ENCODE data around the gene ETS2.

ETS2 gene

DNA sequence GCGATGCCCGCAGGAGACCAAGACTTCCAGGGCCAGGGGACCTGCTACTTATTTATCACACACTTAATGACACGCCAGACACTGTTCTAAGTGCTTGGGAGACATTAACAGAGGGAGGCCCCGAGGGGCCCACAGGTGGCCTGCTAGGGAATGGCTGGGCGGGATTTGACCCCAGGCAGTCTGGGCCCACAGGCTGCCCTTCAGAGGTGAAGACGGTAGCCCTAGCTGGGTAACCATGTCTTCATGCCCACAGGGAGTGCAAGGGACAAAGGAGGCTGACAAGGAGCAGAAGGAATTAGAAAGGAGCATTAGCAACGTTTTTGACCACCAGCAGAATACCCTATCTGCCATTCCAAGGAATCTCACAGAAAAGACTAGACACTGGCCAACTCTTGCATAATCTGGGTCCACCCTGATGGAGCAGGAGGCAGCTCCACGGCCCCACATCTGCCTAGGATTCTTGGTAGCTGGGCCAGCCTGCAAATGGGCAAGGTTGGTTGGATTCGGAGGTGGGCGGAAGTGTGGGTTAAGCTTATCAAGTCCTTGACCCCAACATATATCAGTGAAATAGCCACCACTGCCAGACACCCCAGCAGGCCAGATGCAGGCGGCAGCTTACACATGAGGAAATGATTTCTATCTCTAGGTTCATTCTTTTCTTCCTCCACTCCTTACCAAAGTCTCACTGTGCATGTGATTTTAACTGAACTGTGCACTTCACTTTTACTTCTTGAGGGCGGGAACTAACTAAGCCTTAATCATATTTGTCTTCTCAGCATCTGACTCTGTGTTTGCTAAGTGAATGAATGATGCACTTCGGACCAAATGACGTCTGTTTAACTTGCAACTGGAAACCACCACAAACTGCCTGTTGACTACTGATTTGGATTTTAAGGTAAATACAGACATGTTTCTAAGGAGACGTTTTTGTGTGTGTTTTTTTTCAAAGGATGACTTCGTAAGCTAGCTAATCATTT lies 3.4 kb upstream of the ETS2 start:
- DNase-seq, result no peak

DNA sequence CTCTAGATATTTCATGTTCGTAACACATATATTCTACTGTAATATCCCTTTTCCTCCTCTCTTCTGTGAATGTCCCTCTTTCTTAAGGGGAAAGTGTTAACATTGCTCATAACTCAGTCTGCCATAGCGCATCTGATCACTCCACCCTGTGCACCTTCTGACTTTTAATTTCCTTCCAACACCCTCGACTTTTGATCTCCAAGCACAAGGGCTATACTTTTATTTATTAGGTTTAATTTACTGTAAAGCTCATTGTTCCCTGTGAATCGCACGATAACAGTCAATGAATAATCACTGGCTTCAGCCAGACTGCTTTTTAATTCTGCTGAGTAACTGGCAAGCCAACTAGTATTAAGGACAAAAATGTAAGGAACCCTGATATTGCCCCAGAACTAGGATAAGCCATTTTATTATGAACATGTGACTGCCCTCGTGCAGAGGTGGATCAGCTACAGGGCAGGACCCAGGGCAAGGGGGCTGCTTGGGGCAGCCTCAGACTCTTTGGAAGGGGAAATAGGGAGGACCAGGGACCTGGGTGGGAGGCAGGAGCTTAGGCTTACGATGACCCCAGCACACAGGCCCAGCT lies 2.6 kb upstream of the ETS2 start:
- no peak for DNase-seq

DNA sequence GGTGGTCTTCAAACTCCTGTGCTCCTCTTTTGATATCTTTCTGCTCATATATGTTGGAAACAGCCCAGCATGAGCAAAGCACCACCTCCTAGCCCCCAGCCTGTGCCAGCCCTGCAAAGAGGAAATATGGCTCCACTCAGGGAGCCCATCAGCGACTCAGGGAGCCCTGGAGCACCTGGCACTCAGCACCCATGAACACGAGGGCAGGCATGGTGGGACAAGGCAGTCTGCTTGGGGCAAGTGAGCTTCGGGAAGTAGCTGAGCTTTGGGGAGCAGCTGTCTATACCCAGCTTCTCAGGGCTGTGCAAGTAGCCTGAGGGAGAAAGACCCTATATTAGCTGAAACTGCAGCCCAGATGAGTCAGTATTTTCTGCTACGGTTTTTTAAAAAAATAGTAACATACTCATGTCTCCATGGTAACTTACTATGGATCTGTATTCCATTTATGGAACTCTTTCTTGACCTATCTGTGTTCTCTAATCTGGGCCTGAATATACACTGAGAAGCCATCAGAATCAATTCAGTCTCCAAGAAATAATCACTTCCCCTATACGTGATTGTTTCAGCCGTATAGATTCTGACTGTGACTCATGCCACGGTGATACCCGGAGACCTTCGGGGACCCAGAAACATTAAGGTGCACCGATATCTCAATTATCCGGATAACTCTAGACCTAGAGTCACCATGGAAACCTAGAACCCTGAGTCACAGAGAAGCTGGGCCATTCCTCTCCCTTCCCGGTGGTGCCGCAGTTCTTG lies 1.5 kb upstream of the ETS2 start:
- DNase-seq, result peak in 1 of 2 experiments; percentile 63

DNA sequence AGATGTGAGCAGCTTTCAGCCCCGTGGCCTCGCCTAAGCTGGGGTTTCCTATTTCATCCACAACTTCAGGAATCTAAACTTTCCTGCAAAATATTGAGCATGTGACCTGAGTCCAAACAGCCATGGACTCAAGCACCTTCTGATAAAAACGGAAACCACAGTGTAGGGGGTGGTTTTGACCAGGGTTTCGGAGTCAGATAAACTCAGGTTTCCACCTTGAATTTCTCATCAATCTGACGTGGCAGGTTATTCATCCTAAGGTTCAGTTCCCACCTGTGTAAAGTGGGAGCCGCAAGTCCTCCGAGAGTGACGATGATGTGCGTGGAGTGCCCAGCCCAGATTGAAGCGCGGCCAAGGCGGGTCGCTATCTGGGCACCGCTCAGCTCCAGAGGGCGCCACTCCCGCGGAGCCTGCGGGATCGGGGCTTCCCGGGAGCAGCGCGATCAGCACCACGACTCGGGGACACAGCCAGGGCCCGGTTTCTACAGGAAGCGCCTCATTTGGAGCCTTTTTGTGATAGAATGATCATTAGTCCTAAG lies 871 bp upstream of the ETS2 start:
- DNase-seq, result peak; percentile 74

DNA sequence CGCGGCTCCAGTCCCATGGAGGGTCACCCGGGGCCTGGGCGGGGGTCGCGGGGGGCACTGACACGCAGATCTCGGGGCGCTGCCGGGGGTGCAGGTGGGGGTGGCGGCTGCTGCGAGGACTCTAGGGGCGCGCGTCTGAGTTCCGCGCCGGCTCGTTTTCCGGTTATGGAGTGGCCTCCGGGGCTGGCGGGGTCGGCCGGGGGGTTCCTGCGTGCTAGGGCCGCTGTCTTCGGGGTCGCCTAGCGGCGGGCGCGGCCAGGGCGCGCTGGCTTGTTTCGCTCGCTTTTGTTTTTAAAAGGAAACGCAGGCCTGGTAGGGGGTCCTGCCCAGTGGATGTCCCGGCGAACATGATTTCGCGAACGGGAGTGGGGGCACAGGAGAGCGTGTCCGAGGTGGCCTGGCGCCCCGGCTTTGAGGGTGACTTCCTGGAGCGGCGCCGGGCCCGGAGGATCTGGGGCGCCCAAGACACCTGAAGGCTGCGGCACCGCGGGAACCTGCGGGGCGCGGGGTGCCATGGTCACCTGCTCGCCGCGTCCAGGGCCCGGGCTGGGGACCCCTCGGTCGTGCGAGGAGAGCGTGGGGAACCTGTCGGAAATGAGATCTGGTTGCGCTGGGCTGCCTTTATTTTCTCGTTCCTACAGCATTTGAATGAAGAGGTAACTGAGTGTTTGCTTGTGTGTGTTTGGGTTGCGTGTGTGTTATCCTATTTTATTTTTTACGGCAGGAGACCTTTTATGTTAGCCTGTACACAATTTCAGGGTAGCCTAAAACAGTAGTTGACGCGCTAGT lies 618 bp downstream of the ETS2 start:
- DNase-seq, result peak; percentile 49 to 56

DNA sequence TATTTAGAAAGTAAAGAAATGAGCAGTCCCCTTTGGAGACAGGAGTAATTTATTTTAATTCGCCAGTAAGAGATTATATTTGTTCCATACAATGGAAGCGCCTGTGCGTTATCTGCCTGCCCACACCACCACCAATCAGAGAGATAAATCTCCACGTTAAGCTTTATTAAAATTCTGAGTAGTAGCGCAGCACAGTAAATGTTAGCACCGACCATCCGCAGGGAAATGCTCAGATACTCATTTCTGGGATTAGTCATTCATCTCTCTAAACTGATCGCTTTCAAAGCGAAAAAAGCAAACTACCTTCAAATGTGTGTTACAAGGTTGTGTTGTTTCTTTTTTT lies 1.2 kb downstream of the ETS2 start:
- peak in 1 of 2 experiments; percentile 36 for DNase-seq

DNA sequence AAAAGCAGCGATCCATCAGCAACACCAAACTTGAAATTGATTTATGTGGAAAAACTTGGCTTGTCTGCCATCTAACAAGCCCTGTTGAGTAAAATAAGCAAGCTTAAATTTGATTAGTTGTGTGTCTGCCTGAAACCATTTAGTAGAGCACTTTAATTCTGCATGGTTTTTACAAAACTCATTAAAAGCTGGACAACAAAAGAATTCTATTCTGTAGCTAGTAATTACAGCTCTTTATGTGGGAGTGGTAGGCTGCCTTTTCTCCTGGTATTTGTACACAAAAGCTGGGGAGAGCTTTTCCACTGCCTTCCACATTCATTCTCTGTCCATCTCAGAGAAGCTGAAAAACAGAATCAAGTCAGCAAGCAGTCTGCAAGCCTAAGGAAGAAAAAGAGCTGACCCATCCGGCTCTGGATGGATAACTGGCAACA lies 1.7 kb downstream of the ETS2 start:
- no peak for DNase-seq

DNA sequence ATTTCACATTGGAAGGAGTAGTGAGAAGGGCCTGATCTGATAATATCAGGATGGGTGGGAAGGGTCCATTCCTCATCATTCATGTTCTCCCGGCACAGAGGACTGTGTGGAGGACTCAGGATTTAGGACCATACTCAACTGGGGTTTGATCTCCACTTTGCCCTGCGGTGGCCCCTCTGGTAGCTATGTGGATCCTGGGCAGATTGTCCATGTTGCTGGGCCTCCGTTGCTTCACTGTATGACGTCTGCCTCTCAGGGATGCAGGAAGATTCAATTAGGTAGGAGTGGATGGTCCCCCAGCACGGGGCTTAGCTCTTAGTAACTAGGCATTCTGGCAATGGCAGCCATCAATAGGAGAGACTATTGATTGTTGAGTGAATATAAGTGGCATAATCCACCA lies 2.3 kb downstream of the ETS2 start:
- no peak for DNase-seq

DNA sequence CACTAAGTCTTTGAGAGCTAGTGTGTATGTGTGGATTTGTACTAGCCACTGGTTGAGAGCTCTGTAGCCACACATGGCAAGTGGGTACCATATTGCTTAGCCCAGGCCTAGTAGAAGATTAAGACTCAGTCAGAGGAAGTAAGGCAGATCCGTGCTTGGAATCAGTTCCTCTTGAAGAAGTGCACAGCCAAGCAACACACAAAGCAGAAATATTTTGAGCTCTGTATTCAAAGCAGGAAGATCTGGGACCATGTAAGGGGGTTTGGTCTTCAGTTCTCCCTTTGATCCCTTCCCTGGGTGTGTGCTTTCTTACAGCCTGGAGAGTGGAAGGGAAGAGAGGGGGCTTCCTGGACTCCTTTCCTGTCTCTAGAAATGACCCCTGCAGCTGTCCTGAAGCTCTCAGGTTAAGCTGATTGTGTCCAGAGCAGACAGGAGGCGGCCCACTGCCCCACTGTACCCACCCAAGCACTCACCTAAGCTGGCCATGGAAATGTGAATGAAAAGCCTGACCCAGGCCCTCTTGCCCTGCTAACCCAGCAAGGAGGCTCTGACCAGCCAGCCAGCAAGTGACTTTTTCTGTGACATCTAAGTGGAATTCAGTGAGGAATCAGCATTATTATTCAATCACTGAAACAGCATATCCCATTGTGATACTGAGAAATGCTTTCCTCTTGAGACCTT lies 3.6 kb downstream of the ETS2 start:
- no peak for DNase-seq

DNA sequence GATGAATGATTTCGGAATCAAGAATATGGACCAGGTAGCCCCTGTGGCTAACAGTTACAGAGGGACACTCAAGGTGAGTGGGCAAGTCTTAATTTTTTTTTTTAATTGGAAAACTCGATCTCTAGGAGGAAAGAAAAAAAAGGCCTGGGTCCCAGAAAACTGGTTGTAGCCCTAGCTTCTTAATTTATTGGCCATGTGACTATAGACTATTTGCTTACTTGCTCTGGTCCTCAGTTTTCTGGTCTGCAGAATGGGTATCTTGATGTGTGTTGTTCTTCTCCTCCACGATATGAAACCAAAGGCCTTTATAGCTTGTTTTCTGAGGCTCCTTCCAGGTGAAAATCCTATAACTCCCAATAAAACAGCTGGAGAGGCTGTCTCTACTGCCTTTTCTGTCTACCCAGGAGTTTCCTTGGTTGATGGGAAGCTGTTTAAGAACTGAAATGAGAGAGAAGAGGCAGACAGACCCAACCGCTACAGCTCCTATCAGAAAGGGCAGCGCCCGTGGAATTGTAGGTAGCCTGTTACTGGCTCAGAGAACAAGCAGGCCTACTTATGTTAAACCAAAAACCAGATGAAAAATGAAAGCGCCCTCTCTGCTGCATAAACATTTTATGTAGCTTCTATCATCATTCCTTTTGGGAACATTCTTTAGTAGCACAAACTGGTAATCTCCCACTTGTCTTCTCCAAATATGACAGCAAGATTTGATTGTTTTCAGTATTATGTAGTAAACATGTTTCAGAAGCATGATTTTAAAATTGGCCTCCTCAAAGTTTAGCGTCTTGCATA lies 4.5 kb downstream of the ETS2 start:
- no peak for DNase-seq

DNA sequence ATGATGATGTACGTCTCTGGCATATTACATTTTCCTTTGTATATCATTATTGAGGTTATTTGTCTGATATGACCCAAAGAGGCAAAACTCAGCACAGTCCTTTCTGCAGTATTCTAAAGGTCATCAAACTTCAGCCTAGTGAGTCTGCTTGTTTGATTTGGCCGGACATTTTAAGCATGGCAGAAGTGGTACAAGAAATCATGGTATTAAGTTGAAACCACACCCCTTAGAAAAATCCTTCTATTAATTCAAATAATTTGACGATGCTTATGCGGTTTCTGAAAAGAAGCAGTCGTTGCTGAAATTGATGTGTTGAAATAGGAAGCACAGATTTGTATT lies 5.1 kb downstream of the ETS2 start:
- no peak for DNase-seq

DNA sequence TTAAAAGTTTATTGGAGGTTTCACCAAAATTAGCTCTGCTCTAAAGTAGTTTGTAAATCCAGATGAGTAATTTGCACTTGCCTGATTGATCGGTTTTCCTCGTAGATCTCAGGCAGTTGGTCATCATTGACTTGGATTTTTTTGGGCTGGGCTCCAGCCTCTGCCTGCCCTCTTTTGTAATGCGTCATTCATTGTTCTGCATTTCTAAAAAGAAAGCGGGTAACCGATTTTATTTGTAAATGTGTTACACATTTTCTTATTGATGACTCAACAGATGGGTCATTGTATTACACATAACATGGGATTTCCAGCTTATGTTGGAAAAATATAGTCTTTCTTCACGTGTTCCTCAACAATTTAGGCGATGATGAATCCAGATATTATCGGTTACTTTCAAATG lies 5.5 kb downstream of the ETS2 start:
- DNase-seq, result no peak

DNA sequence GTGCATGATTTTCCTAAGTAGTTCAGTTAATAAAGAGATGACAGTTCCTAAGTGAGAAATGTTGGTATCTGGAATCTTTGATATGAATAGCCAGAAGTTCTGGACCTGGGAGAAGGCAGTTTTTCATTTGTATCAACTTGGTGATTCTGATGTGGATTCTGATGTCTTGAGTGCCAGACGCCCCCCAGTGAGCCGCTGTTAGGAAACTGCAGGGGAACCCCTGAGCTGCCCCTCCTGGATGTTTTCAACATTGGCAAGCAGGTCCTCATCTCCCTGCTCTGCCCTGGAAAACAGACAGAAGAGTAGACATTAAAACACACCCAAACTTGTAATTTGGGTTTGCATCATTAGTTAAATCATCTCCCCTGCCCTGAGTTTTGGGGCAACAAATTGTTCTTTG lies 7.4 kb downstream of the ETS2 start:
- DNase-seq, result no peak

DNA sequence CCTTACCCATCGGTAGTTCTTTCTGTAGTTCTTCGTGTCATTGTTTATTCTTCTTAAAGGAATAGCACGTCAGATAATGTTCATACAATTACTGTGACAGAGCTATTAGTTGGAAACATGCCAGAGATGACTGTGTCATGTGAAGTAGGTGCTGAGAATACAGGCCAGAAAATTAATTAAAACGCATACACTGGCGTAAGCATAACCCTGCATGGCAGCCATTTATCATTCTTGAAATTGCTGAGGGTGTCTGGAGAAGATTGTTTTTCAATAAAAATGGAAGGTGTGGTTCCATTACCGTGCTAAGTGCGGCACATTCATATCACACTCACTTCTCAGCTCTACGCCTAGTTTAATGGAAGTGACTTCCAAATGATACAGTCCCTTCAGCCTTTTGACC lies 7.8 kb downstream of the ETS2 start:
- no peak for DNase-seq

DNA sequence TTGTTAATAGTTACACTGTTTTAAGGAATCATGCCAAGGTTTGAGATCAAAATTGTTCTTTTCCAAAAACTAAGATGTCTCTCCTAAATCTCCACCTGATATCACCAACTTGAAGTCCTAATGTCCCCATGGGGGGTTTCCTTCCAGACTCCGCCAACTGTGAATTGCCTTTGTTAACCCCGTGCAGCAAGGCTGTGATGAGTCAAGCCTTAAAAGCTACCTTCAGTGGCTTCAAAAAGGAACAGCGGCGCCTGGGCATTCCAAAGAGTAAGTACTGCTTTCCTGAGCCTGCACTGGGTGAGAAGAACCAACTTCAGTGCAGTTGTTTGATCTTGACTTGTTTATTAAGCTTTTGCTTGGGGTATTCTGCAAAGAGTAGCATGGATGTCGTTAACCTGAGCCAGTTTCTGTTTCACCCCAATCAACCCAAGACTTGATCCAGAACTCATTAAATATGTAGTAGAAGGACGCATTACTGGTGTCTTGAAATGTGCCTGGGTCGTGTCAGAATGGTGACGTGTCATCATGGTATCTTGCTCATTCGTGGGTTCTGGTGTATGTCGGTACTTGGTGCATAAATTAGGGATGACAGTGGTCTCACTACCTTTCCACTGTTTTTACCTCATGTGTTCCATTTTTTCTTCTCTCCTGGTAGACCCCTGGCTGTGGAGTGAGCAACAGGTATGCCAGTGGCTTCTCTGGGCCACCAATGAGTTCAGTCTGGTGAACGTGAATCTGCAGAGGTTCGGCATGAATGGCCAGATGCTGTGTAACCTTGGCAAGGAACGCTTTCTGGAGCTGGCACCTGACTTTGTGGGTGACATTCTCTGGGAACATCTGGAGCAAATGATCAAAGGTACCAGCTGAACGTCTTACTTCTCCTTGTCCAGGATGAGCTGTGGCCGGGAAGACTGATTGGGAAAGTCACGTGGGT lies 8.7 kb downstream of the ETS2 start:
- DNase-seq, result no peak

DNA sequence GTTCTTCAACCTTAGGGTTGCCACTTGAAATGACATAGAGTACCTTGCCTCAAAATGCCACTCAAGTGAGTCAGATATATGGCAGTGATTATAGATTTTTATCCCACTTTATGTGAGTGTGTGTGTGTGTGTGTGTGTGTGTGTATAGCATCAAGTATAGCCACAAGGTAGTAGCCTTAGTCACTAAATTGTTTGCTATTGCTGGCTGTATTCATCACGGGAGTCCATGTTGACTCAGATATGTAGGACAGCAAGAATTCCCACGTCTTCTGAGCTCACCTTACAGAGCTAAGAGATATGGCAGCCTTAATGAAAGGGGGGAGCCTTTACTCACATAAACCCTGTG lies 9.3 kb downstream of the ETS2 start:
- DNase-seq, result no peak

DNA sequence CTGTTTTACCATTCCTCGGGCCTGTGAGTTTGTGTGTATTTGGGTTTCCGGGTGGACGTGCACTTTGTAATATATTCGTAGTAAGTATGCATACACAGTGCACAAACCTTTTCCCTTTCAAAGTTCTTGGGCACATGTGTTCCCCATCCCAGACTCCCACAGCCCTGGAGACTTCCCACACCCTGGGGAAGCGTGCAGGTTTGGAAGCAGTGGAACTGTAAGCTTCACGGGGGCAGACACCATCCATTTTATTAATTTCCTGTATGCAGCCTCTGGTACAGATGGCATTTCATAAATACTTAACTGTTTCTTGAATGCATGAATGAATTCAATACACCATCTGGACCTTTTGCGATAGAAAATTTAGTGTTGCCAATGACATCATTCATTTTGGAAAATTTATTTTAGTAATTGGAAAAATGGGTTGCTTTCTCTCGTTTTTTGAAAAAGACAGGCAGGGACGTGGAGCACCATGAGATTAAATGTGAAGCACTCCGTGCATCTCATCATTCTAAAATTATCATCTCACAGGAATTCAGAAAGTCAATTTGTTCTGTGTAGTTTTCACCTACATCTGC lies 10.8 kb downstream of the ETS2 start:
- DNase-seq, result no peak

DNA sequence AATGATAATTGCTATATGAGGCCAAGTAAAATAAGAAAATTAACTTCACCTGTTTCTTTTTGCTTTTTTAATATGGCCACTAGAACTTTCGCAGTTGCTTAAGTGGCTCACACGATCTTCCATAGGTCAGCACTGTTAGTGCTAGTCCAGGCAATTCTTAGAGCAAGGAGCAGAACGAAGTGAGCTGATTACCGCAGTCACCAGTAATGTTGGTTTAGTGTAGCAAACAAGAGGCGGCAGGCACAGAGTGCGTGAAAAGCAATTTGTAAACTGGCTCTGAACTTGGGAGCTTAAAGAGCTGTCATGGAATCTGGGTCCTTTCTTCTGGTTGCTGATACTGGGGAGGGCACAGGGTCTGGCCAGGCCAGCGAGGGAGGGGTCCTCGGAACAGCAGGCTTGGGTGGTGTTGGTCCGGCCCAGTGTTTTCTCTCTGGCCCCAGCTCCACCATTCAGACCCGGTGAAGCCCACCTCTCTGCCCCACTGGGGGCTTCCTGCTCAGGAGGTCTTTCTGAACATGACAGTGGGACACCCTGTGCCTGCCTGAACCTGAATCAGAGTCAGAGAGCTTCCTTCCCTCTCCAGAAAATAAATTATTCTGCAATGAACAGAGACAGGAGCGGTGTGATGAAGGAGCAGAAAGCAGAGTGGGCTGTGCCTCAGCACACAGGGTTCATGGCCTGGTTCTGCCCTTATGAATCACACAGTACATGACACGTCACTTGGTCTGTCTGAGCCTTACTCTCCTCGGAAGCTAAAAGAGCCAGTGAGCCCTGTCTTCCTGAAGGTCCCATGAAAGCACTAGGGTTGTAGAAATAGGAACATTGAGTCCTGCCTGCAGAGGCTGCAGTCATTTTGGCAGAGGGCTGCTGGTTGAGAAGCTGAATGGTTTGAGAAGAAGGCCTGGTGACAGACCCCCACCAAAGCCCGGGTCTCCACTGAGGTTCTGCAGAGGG lies 11.9 kb downstream of the ETS2 start:
- no peak for DNase-seq

DNA sequence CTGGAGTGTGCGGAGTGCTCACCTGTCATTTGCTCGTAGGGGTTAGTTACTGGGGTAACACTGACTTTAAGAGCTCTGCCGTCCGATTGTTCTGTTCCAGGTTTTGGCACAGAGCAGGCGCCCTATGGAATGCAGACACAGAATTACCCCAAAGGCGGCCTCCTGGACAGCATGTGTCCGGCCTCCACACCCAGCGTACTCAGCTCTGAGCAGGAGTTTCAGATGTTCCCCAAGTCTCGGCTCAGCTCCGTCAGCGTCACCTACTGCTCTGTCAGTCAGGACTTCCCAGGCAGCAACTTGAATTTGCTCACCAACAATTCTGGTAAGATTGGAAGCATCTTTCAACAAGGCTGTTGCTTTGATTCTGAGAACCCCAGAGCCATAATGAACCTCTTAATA lies 12.6 kb downstream of the ETS2 start:
- no peak for DNase-seq

All from activated T-cell treated with anti-CD3 and anti-CD28 coated beads, Interleukin-2, amount 50 U/mL, for 48 hours (primary cell).